Type B pancreatic cell (in vitro differentiated cells): ENCODE data around the gene ALK. TPM values are rescaled to one million over a fixed set of nuclear protein-coding genes. Genes with fewer than 3 reads are reported as not detected.

ENCODE experiments used
- DNase-seq: peaks from one replicate; pipeline ENCODE4 v3.0.0; 2021; ENCODE audit warnings: mixed read lengths; ENCODE audit not compliant: unreplicated experiment; ENCODE audit errors: extremely low spot score
- H3K27ac Mint-ChIP-seq: 2 replicates; pipeline ENCODE4 v1.8.0; 2021; ENCODE audit warnings: mild to moderate bottlenecking, mixed read lengths
- H3K27me3 Mint-ChIP-seq: 2 replicates; pipeline ENCODE4 v1.8.0; 2021; ENCODE audit warnings: mixed read lengths
- H3K36me3 Mint-ChIP-seq: 2 replicates; pipeline ENCODE4 v1.8.0; 2021; ENCODE audit warnings: mixed read lengths
- H3K4me1 Mint-ChIP-seq: one replicate; pipeline ENCODE4 v1.8.0; 2021; ENCODE audit warnings: mixed read lengths; ENCODE audit not compliant: unreplicated experiment
- H3K4me3 Mint-ChIP-seq: 2 replicates; pipeline ENCODE4 v1.8.0; 2021; ENCODE audit warnings: mild to moderate bottlenecking, mixed read lengths
- H3K9me3 Mint-ChIP-seq: 2 replicates; pipeline ENCODE4 v1.8.0; 2021; ENCODE audit warnings: mixed read lengths
- total RNA-seq: library from RNA; stranded (reverse); gene quantifications from 2 replicates; pipeline ENCODE4 v1.2.1, GENCODE V29; 2021; ENCODE audit warnings: low replicate concordance
- TF ChIP-seq, protein P1 (sequence below): fragments of 200-600 bp; sonication (generic); conservative IDR thresholded peaks from 2 replicates; pipeline ENCODE4 v1.5.0; 2021; ENCODE audit warnings: antibody characterized with exemption, mild to moderate bottlenecking

The ALK gene
- total RNA-seq, 1 donor from 2014 or later, result 7.7 TPM

DNA sequence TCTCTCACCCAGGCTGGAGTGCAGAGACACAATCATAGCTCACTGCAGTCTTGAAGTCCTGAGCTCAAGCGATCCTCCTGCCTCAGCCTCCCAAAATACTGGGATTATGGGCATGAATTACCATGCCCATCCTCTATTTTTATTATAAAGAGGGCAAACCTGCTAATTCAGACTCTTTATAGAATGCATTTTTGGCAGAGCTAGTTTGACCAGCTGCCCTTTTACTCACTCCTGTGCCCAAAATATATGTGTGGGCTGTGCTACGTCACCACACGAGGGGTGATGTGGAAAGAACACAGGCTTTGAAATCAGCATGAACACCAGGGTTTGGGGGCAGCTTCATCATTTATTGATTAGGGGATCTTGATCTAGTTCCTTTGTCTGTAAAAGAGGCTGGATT, 668.4 kb downstream of the ALK start:
- Mint-ChIP-seq H3K4me3 (no peak overlapping the region), H3K9me3 (no peaks in the 10 kb centered on the region), H3K27ac (no peak overlapping the region), H3K27me3 (no peaks in the 10 kb centered on the region), H3K4me1 (no peaks in the 10 kb centered on the region), H3K36me3 (no peaks in the 10 kb centered on the region)
- TF ChIP-seq, protein P1, sequence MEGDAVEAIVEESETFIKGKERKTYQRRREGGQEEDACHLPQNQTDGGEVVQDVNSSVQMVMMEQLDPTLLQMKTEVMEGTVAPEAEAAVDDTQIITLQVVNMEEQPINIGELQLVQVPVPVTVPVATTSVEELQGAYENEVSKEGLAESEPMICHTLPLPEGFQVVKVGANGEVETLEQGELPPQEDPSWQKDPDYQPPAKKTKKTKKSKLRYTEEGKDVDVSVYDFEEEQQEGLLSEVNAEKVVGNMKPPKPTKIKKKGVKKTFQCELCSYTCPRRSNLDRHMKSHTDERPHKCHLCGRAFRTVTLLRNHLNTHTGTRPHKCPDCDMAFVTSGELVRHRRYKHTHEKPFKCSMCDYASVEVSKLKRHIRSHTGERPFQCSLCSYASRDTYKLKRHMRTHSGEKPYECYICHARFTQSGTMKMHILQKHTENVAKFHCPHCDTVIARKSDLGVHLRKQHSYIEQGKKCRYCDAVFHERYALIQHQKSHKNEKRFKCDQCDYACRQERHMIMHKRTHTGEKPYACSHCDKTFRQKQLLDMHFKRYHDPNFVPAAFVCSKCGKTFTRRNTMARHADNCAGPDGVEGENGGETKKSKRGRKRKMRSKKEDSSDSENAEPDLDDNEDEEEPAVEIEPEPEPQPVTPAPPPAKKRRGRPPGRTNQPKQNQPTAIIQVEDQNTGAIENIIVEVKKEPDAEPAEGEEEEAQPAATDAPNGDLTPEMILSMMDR, result no peak
- DNase-seq, result no peak

DNA sequence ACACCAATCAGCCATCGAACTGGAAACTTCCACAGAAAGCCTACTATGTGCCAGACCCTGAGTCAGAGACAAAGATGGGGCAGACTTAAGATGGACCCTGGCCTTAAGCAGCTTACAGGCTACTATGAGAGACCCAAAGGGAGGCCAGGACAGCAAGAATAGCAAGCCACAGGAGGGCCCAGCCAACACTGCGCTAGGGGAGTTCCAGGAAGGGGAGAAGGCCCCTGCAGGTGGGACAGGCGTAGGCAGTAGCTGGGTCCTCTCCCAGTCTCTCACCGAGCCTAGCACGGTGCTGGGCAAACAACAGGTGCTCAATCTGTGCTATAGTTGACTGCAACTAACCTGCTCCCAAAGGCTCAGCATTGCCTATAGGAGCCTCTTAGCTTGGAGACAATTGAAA, 670.0 kb downstream of the ALK start:
- Mint-ChIP-seq H3K27ac (no peak overlapping the region), H3K27me3 (no peaks in the 10 kb centered on the region), H3K4me3 (no peak overlapping the region), H3K36me3 (no peaks in the 10 kb centered on the region), H3K9me3 (no peaks in the 10 kb centered on the region), H3K4me1 (peaks cover 2% of the 10 kb centered on the region)
- DNase-seq, result no peak
- TF ChIP-seq, protein P1, result no peak

DNA sequence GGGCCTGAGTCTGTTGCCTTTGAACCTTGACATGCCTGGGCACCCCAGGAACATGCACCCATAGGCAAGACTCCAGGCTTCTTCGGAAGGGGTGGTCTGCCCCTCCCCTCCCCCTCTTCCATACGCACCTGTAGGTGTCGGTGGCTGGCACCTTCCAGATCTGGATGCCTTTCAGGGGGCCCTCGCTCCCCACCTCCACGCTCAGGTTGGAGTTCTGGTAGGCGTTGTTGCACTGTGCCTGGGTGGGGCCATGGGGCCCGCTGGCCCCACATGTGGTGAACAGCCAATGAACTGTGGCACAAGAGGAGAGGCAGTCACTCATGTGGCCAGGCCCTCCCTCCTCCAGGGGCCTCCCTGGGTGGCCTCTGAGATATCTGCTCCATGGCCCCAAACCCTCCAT, 670.4 kb downstream of the ALK start:
- peaks cover 4% of the 10 kb centered on the region for H3K4me1 Mint-ChIP-seq
- no peak overlapping the region for H3K27ac Mint-ChIP-seq
- H3K36me3 Mint-ChIP-seq, result no peaks in the 10 kb centered on the region
- DNase-seq, result no peak
- H3K27me3 Mint-ChIP-seq, result no peaks in the 10 kb centered on the region
- H3K9me3 Mint-ChIP-seq, result no peaks in the 10 kb centered on the region
- no peak overlapping the region for H3K4me3 Mint-ChIP-seq
- TF ChIP-seq, protein P1, result no peak

DNA sequence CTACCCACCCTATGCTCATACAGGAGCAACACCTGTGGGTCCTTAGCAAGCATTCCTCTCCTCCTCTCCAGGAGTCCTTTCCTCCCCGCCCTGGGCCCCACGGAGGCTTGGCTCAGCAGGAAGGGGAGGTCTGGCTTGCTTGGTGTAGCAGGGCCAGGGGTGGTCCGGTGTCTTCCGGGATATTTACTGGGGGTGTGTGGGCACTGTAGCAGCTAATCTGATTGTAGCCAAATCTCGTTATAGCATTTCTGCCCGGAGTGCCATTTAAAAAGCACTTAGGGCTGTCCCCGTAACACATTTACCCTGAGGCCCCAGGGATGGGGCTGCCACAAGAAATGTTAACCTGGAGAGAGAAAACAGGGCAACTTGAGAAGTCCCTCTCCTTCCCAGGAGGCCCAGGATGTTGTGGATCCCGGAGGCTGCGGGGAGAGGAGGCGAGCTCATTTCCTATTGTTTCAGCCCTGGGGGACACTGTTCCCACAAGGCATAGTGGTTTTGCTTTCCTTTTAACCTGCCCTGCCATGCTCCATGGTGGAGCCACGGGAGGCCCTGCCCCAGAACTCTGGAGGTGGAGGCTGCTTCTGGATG, 671.6 kb downstream of the ALK start:
- Mint-ChIP-seq H3K4me3 (no peak overlapping the region), H3K9me3 (no peaks in the 10 kb centered on the region), H3K4me1 (peaks cover 4% of the 10 kb centered on the region), H3K36me3 (no peaks in the 10 kb centered on the region), H3K27ac (no peak overlapping the region), H3K27me3 (no peaks in the 10 kb centered on the region)
- TF ChIP-seq, protein P1, result no peak
- DNase-seq, result no peak

DNA sequence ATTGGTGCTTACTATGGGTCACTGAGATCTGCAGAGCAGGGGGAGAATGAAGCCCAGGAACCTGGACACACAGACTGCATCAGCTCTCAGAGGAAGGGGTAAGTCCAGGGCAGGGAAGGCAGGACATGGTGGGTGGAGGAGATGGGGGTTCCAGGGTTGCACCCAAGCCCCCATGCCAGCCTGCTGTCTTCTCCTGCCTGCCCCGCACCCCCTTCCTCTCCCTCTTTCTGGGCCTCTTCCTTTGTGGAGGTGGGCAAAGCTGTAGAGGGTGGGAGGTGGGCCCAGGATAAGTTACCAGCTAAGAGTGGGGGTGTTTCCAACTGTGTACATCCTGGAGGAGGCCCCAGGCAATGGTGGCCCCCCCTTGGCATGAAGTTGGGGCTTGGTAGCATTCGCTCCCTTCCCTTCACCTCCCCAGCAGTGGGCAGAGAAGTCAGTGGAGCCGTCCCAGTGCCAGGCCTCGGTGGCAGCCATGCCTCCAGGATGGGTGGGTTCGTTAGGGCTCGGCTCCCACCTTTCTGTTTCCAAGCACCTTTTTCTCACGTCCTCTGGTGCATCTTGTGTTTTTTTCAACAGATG, 674.0 kb downstream of the ALK start:
- no peak overlapping the region for H3K27ac Mint-ChIP-seq
- TF ChIP-seq, protein P1, result no peak
- H3K9me3 Mint-ChIP-seq, result no peaks in the 10 kb centered on the region
- no peak overlapping the region for H3K4me3 Mint-ChIP-seq
- no peaks in the 10 kb centered on the region for H3K36me3 Mint-ChIP-seq
- peaks cover 4% of the 10 kb centered on the region for H3K4me1 Mint-ChIP-seq
- DNase-seq, result no peak
- no peaks in the 10 kb centered on the region for H3K27me3 Mint-ChIP-seq
